GM12874 (cell line): ENCODE results near the gene GATAD1.

Experiments used
- CTCF ChIP-seq: IDR thresholded peaks from 2 replicates; pipeline ENCODE4 v1.5.1; 2011; ENCODE audit warnings: low read depth, mild to moderate bottlenecking, control low read depth, low read length, moderate library complexity; ENCODE audit not compliant: insufficient read depth

The GATAD1 gene

DNA sequence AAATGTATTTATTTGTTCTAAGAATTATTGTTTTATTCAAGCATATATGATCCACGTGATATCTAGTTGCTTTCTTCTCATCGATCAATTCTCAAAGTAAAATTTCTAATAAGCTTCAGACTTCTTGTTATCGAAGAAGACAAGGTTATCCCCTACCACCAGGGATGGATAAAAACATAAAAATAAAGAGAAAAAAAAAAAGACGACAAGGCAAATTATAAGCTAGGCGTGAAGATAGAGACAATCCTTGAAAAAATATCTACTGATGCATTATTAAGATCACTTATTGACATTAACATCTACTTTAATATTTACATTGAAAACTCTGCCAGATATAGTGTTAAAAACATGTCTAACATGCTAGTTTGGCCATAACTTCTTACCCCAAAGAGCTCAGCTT lies 61.7 kb downstream of the GATAD1 start:
- TF ChIP-seq CTCF = no peak
